ENCODE data around the gene GIT1. TPM values are rescaled to one million over a fixed set of nuclear protein-coding genes. Genes with fewer than 3 reads are reported as not detected.

GIT1 gene
- total and polyA plus RNA-seq, 2 experiments from 2014 or later, result 15.9 to 60.9 TPM

DNA sequence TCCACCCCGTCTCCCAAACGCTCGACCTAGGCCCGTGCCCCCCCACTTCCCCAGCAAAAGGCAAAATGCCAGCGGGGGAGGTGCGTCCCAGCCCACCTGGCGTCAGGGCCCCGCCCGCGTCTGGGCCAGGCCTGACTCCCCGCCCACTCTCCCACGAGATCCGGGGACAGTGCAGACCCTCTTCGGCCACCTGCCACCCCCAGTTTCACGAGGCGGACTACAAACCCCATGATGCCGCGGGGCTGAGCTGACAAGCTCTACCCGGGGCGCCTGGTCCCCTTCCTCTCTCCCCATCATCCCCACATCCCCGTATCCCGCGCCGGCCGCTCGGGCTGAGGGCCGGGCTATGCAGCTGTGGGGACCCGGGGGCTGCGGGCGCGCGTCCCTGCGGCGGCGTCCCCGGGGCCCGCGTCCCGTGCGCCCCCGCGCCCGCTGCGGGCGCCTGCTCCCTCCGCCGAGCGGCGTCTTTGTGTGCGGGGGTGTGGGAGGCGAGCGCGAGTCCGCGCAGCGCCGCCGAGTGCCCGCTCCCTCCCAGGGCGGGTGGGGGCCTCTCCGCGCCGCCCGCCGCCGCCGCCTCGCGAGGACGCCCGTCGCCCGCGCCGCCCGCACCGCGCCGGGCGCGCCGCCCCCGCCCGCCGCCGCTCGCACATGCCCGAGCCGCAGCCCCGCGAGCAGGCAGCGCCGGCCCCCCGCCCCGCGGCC is 3.6 kb upstream of the GIT1 start, which contains the start of gene ANKRD13B:
Gene ANKRD13B (plus strand): TSS at position 283 of the 702 bp plus-strand sequence. CDS start 490 bp downstream, outside the sequence.
- H2AFZ ChIP-seq, result peak within 1 kb of the TSS; percentile 94

GRCh38 chr17:29591737-29592608 is 2.5 kb upstream of the GIT1 start:
- H3K4me2 ChIP-seq, result peak overlapping the region; percentile 79
- H3K79me2 ChIP-seq (replicated peaks; ENCODE audit: insufficient read depth), result peaks cover 23% of the 10 kb centered on the region
- DNase-seq (ENCODE audit: low spot score) (peak; percentile 96), ATAC-seq (peak; percentile 52)
- peaks cover 47% of the 10 kb centered on the region for H3K4me1 Mint-ChIP-seq
- peaks cover 40% of the 10 kb centered on the region for H3K4me1 ChIP-seq (ENCODE audit: insufficient read depth)
- TF ChIP-seq, protein P1, sequence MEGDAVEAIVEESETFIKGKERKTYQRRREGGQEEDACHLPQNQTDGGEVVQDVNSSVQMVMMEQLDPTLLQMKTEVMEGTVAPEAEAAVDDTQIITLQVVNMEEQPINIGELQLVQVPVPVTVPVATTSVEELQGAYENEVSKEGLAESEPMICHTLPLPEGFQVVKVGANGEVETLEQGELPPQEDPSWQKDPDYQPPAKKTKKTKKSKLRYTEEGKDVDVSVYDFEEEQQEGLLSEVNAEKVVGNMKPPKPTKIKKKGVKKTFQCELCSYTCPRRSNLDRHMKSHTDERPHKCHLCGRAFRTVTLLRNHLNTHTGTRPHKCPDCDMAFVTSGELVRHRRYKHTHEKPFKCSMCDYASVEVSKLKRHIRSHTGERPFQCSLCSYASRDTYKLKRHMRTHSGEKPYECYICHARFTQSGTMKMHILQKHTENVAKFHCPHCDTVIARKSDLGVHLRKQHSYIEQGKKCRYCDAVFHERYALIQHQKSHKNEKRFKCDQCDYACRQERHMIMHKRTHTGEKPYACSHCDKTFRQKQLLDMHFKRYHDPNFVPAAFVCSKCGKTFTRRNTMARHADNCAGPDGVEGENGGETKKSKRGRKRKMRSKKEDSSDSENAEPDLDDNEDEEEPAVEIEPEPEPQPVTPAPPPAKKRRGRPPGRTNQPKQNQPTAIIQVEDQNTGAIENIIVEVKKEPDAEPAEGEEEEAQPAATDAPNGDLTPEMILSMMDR (conservative IDR thresholded peaks at IDR 0.05; ENCODE audit: low read depth in 2 of 2), result peak; percentile 89 to 98
- TF ChIP-seq POLR2AphosphoS5 (IDR thresholded peaks at IDR 0.05; ENCODE audit: low read depth) (peak; percentile 47), EZH2phosphoT487 (IDR thresholded peaks at IDR 0.05; ENCODE audit: unreplicated experiment) (no peak), NANOG (IDR thresholded peaks at IDR 0.05; ENCODE audit: borderline replicate concordance) (no peak), CREB1 (CRISPR knock-in tag; IDR thresholded peaks at IDR 0.05; ENCODE audit: low read depth) (0 out of 2 replicates have a peak, but pooled peaks have one; percentile 30)
- H3K36me3 ChIP-seq (ENCODE audit: insufficient read depth), result no peaks in the 10 kb centered on the region
- H3K9me2 ChIP-seq (ENCODE audit: insufficient read depth), result no peaks in the 10 kb centered on the region
- peaks cover 12% of the 10 kb centered on the region for H4K20me1 ChIP-seq (replicated peaks; ENCODE audit: insufficient read depth)
- peak overlapping the region; percentile 99 for H2AFZ ChIP-seq
- peak overlapping the region; percentile 81 for H3K4me3 ChIP-seq
- peak overlapping the region; percentile 89 for H3K4me3 Mint-ChIP-seq
- peak overlapping the region; percentile 80 for H3K27ac Mint-ChIP-seq
- peaks cover 12% of the 10 kb centered on the region for H3K27me3 ChIP-seq (ENCODE audit: insufficient read depth)
- no peaks in the 10 kb centered on the region; the same call in 2 of the 3 replicates for H3K36me3 Mint-ChIP-seq (ENCODE audit: low read depth)
- no peak overlapping the region for H3K27ac ChIP-seq (ENCODE audit: low read depth)
- peaks cover 23% of the 10 kb centered on the region for H3F3A ChIP-seq (replicated peaks; ENCODE audit: low read depth)
- no peaks in the 10 kb centered on the region for H3K9me3 Mint-ChIP-seq
- peaks cover 33% of the 10 kb centered on the region for H3K27me3 Mint-ChIP-seq (ENCODE audit: insufficient read depth, low read depth, poor library complexity)

More for the DNA sequence above, 3.6 kb upstream of the GIT1 start, which contains the start of gene ANKRD13B:
- DNase-seq (ENCODE audit: low spot score) (peak; percentile 83), ATAC-seq (peak; percentile 0; the same call in 2 of the 3 replicates)
- no peaks in the 10 kb centered on the region for H3K36me3 ChIP-seq (ENCODE audit: insufficient read depth)
- H3K79me2 ChIP-seq (replicated peaks; ENCODE audit: insufficient read depth), result peaks cover 13% of the 10 kb centered on the region
- H3K4me1 ChIP-seq (ENCODE audit: insufficient read depth), result peaks cover 49% of the 10 kb centered on the region
- peak; percentile 48; the same call in 1 of the 2 replicates for TF ChIP-seq ETS1 (IDR thresholded peaks at IDR 0.05)
- TF ChIP-seq POLR2AphosphoS5 (IDR thresholded peaks at IDR 0.05; ENCODE audit: low read depth), result peak; percentile 41; the same call in 1 of the 2 replicates
- no peak for TF ChIP-seq ZNF114 (CRISPR knock-in tag; IDR thresholded peaks at IDR 0.05)
- Mint-ChIP-seq H3K9me3 (no peaks in the 10 kb centered on the region), H3K4me1 (peaks cover 48% of the 10 kb centered on the region), H3K36me3 (ENCODE audit: low read depth) (no peaks in the 10 kb centered on the region), H3K27ac (peak within 1 kb of the TSS; percentile 71; the same call in 1 of the 2 replicates), H3K27me3 (ENCODE audit: insufficient read depth, low read depth, poor library complexity) (peaks cover 31% of the 10 kb centered on the region), H3K4me3 (peak within 1 kb of the TSS; percentile 89)
- peak within 1 kb of the TSS; percentile 90 for H3K4me2 ChIP-seq
- H3K27ac ChIP-seq (ENCODE audit: low read depth), result no peak within 1 kb of the TSS
- H3K4me3 ChIP-seq, result peak within 1 kb of the TSS; percentile 86
- no peaks in the 10 kb centered on the region for H3K9me2 ChIP-seq (ENCODE audit: insufficient read depth)
- H4K20me1 ChIP-seq (replicated peaks; ENCODE audit: insufficient read depth), result peaks cover 8% of the 10 kb centered on the region
- H3F3A ChIP-seq (replicated peaks; ENCODE audit: low read depth), result peaks cover 25% of the 10 kb centered on the region
- peaks cover 12% of the 10 kb centered on the region for H3K27me3 ChIP-seq (ENCODE audit: insufficient read depth)

Data from GM23338 (cell line).